Amniotic stem cell (primary cell): ENCODE data around the gene HELZ2.

ENCODE experiments used
- DNase-seq: peaks from one replicate; lab custom pipeline; 2025; lab: John Stamatoyannopoulos, UW

The HELZ2 gene

GRCh38 chr20:63598479-63599395 is 24.7 kb upstream of the HELZ2 start:
- DNase-seq = no peak

GRCh38 chr20:63597651-63598478 is 23.8 kb upstream of the HELZ2 start:
- DNase-seq = no peak

- no peak for DNase-seq
These were observed 22.4 kb upstream of the HELZ2 start for GRCh38 chr20:63596423-63596822.

- no peak for DNase-seq
These were observed 21.5 kb upstream of the HELZ2 start for GRCh38 chr20:63595416-63596127.

GRCh38 chr20:63594043-63594561 is 20.1 kb upstream of the HELZ2 start:
- DNase-seq = no peak

GRCh38 chr20:63592661-63593060 is 18.6 kb upstream of the HELZ2 start:
- no peak for DNase-seq

- no peak for DNase-seq
These were observed 17.8 kb upstream of the HELZ2 start for GRCh38 chr20:63591786-63592355.

- no peak for DNase-seq
These were observed 17.1 kb upstream of the HELZ2 start for GRCh38 chr20:63591147-63591533.

GRCh38 chr20:63590218-63591146 is 16.4 kb upstream of the HELZ2 start:
- no peak for DNase-seq

- DNase-seq = no peak
These were observed 15.5 kb upstream of the HELZ2 start for GRCh38 chr20:63589261-63590217.

- DNase-seq = no peak
These were observed 14.6 kb upstream of the HELZ2 start for GRCh38 chr20:63588641-63589041.

GRCh38 chr20:63587776-63588591 is 13.9 kb upstream of the HELZ2 start:
- DNase-seq = no peak

GRCh38 chr20:63587256-63587655 is 13.2 kb upstream of the HELZ2 start:
- no peak for DNase-seq

GRCh38 chr20:63586797-63587196 is 12.8 kb upstream of the HELZ2 start:
- DNase-seq = no peak

- no peak for DNase-seq
These were observed 11.9 kb upstream of the HELZ2 start for GRCh38 chr20:63585616-63586565.

GRCh38 chr20:63582382-63583063 is 8.5 kb upstream of the HELZ2 start:
- DNase-seq = no peak
